ENCODE measurements around the gene PRR5. TPM values are rescaled to one million over a fixed set of nuclear protein-coding genes. Genes with fewer than 3 reads are reported as not detected.
"Not testable (repeated sequence)": the region's sequence is repeated elsewhere in the genome, so short reads cannot be mapped to it uniquely, and the experiment has no call there.

Gene PRR5
- 2.1 and 3.0 TPM in 2 replicates for total RNA-seq (2014; rRNA removed; shearing (Covaris generic))

GRCh38 chr22:44701824-44702478 lies at the start of gene PRR5:
PRR5 (plus strand) TSS chr22:44702204; CDS start chr22:44702475, 271 bp downstream.
- DNase-seq (ENCODE audit: low read depth), result peak; percentile 72

- DNase-seq (ENCODE audit: low read depth), result not testable (repeated sequence)
These were observed 49.1 kb upstream of the PRR5 start for GRCh38 chr22:44652866-44653265.

- DNase-seq (ENCODE audit: low read depth), result peak; percentile 74
These were observed 43.6 kb upstream of the PRR5 start for GRCh38 chr22:44658311-44658953.

- DNase-seq (ENCODE audit: low read depth), result no peak
These were observed 42.9 kb upstream of the PRR5 start for GRCh38 chr22:44659140-44659539.

- DNase-seq (ENCODE audit: low read depth), result no peak
These were observed 41.8 kb upstream of the PRR5 start for GRCh38 chr22:44660051-44660830.

GRCh38 chr22:44661070-44661469 lies 40.9 kb upstream of the PRR5 start:
- DNase-seq (ENCODE audit: low read depth), result no peak

GRCh38 chr22:44661659-44662569 lies 40.1 kb upstream of the PRR5 start:
- DNase-seq (ENCODE audit: low read depth), result no peak

- DNase-seq (ENCODE audit: low read depth), result no peak
These were observed 38.6 kb upstream of the PRR5 start for GRCh38 chr22:44663256-44663999.

- DNase-seq (ENCODE audit: low read depth), result no peak
These were observed 37.9 kb upstream of the PRR5 start for GRCh38 chr22:44664149-44664548.

- DNase-seq (ENCODE audit: low read depth), result no peak
These were observed 36.9 kb upstream of the PRR5 start for GRCh38 chr22:44665115-44665514.

GRCh38 chr22:44666207-44666585 lies 35.8 kb upstream of the PRR5 start:
- DNase-seq (ENCODE audit: low read depth), result no peak

GRCh38 chr22:44667276-44667675 lies 34.7 kb upstream of the PRR5 start:
- no peak for DNase-seq (ENCODE audit: low read depth)

GRCh38 chr22:44667829-44668189 lies 34.2 kb upstream of the PRR5 start:
- no peak for DNase-seq (ENCODE audit: low read depth)

GRCh38 chr22:44668190-44668885 lies 33.7 kb upstream of the PRR5 start:
- no peak for DNase-seq (ENCODE audit: low read depth)

- DNase-seq (ENCODE audit: low read depth), result no peak
These were observed 33.0 kb upstream of the PRR5 start for GRCh38 chr22:44668886-44669521.

- DNase-seq (ENCODE audit: low read depth), result peak; percentile 52
These were observed 32.4 kb upstream of the PRR5 start for GRCh38 chr22:44669561-44669976.

- DNase-seq (ENCODE audit: low read depth), result no peak
These were observed 31.6 kb upstream of the PRR5 start for GRCh38 chr22:44670220-44670988.

- DNase-seq (ENCODE audit: low read depth), result no peak
These were observed 30.3 kb upstream of the PRR5 start for GRCh38 chr22:44671742-44672141.

GRCh38 chr22:44672632-44673031 lies 29.4 kb upstream of the PRR5 start:
- DNase-seq (ENCODE audit: low read depth), result no peak

Measured in Daoy (cell line).